K562 (cell line): ENCODE measurements around the gene SLC12A9.

Experiments used
- BACH1 ChIP-seq: fragments of 200-800 bp; sonication (Bioruptor generic); IDR thresholded peaks from 2 replicates; pipeline ENCODE4 v1.6.1; 2016; ENCODE audit warnings: missing genetic modification characterization, missing compliant biosample characterization
- BRD4 ChIP-seq: fragments of 200-600 bp; sonication (generic); IDR thresholded peaks from 2 replicates; pipeline ENCODE4 v1.6.1; 2017; ENCODE audit warnings: inconsistent platforms
- CREM ChIP-seq: IDR thresholded peaks from 2 replicates; pipeline ENCODE4 v1.6.1; 2014; ENCODE audit warnings: antibody characterized with exemption, low read depth
- EP300 ChIP-seq: IDR thresholded peaks from 2 replicates; pipeline ENCODE4 v1.6.1; 2012; ENCODE audit warnings: low read length, improper control_type of control experiment
- GABPB2 ChIP-seq: fragments of 250-450 bp; sonication (Bioruptor Pico); conservative IDR thresholded peaks from 2 replicates; pipeline ENCODE4 v1.5.1; 2021; ENCODE audit warnings: mild to moderate bottlenecking
- HCFC1 ChIP-seq: IDR thresholded peaks from 2 replicates; pipeline ENCODE4 v1.6.1; 2012; ENCODE audit warnings: low read depth, low read length, improper control_type of control experiment
- POLR2AphosphoS5 ChIP-seq: IDR thresholded peaks from 2 replicates; pipeline ENCODE4 v1.6.1; 2011; ENCODE audit warnings: mild to moderate bottlenecking, low read depth, low read length, moderate library complexity; ENCODE audit not compliant: control insufficient read depth, insufficient read depth
- POLR3A ChIP-seq: IDR thresholded peaks from 2 replicates; pipeline ENCODE4 v1.6.1; 2011; ENCODE audit warnings: borderline replicate concordance, mild to moderate bottlenecking, moderate library complexity; ENCODE audit not compliant: insufficient read length, insufficient read depth; ENCODE audit errors: extremely low read depth
- TF ChIP-seq, protein P1 (sequence below), 3 experiments: IDR thresholded peaks in 2 of 3; conservative IDR thresholded peaks in 1 of 3; 2 replicates each; pipeline ENCODE4 v1.5.1; 2011 to 2012; ENCODE audit warnings: low read length in 3 of 3, mild to moderate bottlenecking in 3 of 3, control low read depth in 2 of 3, improper control_type of control experiment in 1 of 3, inconsistent platforms in 1 of 3, low read depth in 1 of 3, mixed read lengths in 1 of 3, moderate library complexity in 1 of 3; ENCODE audit not compliant: insufficient read depth in 2 of 3
- TF ChIP-seq, protein P2 (sequence below): IDR thresholded peaks from 3 replicates; pipeline ENCODE4 v1.6.1; 2011; ENCODE audit warnings: borderline replicate concordance, mild to moderate bottlenecking, moderate library complexity; ENCODE audit not compliant: insufficient read length; ENCODE audit errors: extremely low read depth

DNA sequence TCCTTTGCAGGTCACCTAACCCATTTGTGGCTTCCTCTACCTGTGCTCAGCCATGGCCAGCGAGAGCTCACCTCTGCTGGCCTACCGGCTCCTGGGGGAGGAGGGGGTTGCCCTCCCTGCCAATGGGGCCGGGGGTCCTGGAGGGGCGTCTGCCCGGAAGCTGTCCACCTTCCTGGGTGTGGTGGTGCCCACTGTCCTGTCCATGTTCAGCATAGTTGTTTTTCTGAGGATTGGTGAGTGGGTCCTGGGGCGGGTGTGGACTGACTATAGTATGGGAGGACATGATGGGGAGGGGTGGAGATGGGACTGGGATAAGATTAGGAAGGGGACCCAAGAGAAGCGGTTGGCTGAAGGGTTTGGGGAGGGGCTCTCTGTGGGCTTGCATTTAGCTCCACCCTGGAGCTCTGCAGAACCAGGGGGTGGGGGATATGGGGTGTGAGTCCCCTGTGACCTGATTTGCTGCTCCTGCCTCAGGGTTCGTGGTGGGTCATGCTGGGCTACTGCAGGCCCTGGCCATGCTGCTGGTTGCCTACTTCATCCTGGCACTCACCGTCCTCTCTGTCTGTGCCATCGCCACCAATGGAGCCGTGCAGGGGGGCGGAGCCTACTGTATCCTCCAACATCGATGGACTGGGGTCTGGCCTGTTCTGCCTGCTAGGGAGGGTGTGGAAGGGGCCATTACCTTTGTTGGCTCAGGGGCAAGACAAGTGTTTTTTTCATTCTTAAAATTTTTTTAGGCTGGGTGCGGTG is 1.8 kb downstream of the SLC12A9 start:
- TF ChIP-seq, protein P1, sequence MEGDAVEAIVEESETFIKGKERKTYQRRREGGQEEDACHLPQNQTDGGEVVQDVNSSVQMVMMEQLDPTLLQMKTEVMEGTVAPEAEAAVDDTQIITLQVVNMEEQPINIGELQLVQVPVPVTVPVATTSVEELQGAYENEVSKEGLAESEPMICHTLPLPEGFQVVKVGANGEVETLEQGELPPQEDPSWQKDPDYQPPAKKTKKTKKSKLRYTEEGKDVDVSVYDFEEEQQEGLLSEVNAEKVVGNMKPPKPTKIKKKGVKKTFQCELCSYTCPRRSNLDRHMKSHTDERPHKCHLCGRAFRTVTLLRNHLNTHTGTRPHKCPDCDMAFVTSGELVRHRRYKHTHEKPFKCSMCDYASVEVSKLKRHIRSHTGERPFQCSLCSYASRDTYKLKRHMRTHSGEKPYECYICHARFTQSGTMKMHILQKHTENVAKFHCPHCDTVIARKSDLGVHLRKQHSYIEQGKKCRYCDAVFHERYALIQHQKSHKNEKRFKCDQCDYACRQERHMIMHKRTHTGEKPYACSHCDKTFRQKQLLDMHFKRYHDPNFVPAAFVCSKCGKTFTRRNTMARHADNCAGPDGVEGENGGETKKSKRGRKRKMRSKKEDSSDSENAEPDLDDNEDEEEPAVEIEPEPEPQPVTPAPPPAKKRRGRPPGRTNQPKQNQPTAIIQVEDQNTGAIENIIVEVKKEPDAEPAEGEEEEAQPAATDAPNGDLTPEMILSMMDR (IDR thresholded peaks at IDR 0.05 in 2 of 3, conservative IDR thresholded peaks at IDR 0.05 in 1 of 3; ENCODE audit: insufficient read depth in 2 of 3, low read depth in 1 of 3, low read length in 3 of 3), result no peak
- no peak for TF ChIP-seq CREM
- TF ChIP-seq HCFC1, result no peak
- no peak for TF ChIP-seq BRD4
- TF ChIP-seq POLR2AphosphoS5, result no peak
- no peak for TF ChIP-seq GABPB2
- TF ChIP-seq BACH1, result no peak
- no peak for TF ChIP-seq POLR3A
- TF ChIP-seq, protein P2, sequence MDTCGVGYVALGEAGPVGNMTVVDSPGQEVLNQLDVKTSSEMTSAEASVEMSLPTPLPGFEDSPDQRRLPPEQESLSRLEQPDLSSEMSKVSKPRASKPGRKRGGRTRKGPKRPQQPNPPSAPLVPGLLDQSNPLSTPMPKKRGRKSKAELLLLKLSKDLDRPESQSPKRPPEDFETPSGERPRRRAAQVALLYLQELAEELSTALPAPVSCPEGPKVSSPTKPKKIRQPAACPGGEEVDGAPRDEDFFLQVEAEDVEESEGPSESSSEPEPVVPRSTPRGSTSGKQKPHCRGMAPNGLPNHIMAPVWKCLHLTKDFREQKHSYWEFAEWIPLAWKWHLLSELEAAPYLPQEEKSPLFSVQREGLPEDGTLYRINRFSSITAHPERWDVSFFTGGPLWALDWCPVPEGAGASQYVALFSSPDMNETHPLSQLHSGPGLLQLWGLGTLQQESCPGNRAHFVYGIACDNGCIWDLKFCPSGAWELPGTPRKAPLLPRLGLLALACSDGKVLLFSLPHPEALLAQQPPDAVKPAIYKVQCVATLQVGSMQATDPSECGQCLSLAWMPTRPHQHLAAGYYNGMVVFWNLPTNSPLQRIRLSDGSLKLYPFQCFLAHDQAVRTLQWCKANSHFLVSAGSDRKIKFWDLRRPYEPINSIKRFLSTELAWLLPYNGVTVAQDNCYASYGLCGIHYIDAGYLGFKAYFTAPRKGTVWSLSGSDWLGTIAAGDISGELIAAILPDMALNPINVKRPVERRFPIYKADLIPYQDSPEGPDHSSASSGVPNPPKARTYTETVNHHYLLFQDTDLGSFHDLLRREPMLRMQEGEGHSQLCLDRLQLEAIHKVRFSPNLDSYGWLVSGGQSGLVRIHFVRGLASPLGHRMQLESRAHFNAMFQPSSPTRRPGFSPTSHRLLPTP, result no peak
- no peak for TF ChIP-seq EP300
